CD4-positive, alpha-beta memory T cell (primary cell): ENCODE measurements around the gene PAEP. TPM values are rescaled to one million over a fixed set of nuclear protein-coding genes. Genes with fewer than 3 reads are reported as not detected.

Experiments used
- CTCF ChIA-PET: fragments of 350-600 bp; sonication (Branson Sonifier 250); formaldehyde crosslinking; loops from one replicate; lab custom pipeline; 2021; ENCODE audit warnings: inconsistent platforms; ENCODE audit not compliant: partially characterized antibody; lab: Charles Lee
- POLR2A ChIA-PET: fragments of 350-600 bp; sonication (Branson Sonifier 250); formaldehyde crosslinking; loops from one replicate; lab custom pipeline; 2021; ENCODE audit not compliant: partially characterized antibody; lab: Charles Lee
- DNase-seq, 5 donors: peaks; one replicate each; pipeline versions ENCODE4 v3.0.0 to v3.0.0-alpha.2; 2020 to 2022; ENCODE audit warnings: mixed read lengths in 1 of 5
- H3K27ac ChIP-seq: one replicate; pipeline ENCODE4 v1.7.0; 2013; ENCODE audit warnings: low read depth, low read length
- H3K27me3 ChIP-seq: 2 replicates; pipeline ENCODE4 v1.7.0; 2013; ENCODE audit warnings: mild to moderate bottlenecking, low read length, moderate library complexity; ENCODE audit not compliant: insufficient read depth
- H3K36me3 ChIP-seq: 2 replicates; pipeline ENCODE4 v1.7.0; 2013; ENCODE audit warnings: mild to moderate bottlenecking, low read length, moderate library complexity; ENCODE audit not compliant: insufficient read depth
- H3K4me1 ChIP-seq: 2 replicates; pipeline ENCODE4 v1.7.0; 2013; ENCODE audit warnings: mild to moderate bottlenecking, low read length, moderate library complexity; ENCODE audit not compliant: insufficient read depth
- H3K4me3 ChIP-seq, 2 donors: one replicate each; pipeline ENCODE4 v1.7.0; 2013; ENCODE audit warnings: low read length in 2 of 2, mild to moderate bottlenecking in 1 of 2
- H3K9me3 ChIP-seq, 2 donors: one replicate each; pipeline ENCODE4 v1.7.0; 2013; ENCODE audit warnings: low read length in 2 of 2, control low read depth in 1 of 2; ENCODE audit not compliant: control insufficient read depth in 1 of 2
- H3K27ac Mint-ChIP-seq, 7 donors: one replicate each; pipeline ENCODE4 v1.8.0; 2020 to 2021; ENCODE audit warnings: mixed read lengths in 7 of 7, mild to moderate bottlenecking in 6 of 7, inconsistent platforms in 3 of 7, moderate library complexity in 3 of 7
- H3K27me3 Mint-ChIP-seq, 2 donors: one replicate each; pipeline ENCODE4 v1.8.0; 2020 to 2021; ENCODE audit warnings: mixed read lengths in 2 of 2
- H3K36me3 Mint-ChIP-seq, 2 donors: one replicate each; pipeline ENCODE4 v1.8.0; 2020 to 2021; ENCODE audit warnings: mixed read lengths in 2 of 2, inconsistent platforms in 1 of 2, mild to moderate bottlenecking in 1 of 2
- H3K4me1 Mint-ChIP-seq, 4 donors: one replicate each; pipeline ENCODE4 v1.8.0; 2020 to 2021; ENCODE audit warnings: mixed read lengths in 4 of 4, mild to moderate bottlenecking in 1 of 4
- H3K4me3 Mint-ChIP-seq, 8 donors: one replicate each; pipeline ENCODE4 v1.8.0; 2020 to 2021; ENCODE audit warnings: mixed read lengths in 8 of 8, mild to moderate bottlenecking in 7 of 8, moderate library complexity in 6 of 8, inconsistent platforms in 3 of 8
- H3K9me3 Mint-ChIP-seq, 8 donors: one replicate each; pipeline ENCODE4 v1.8.0; 2020 to 2021; ENCODE audit warnings: mixed read lengths in 8 of 8, mild to moderate bottlenecking in 5 of 8, inconsistent platforms in 3 of 8, moderate library complexity in 1 of 8
- intact Hi-C: fragments of 100-400 bp; cut with micrococcal nuclease; formaldehyde crosslinking; loops from one replicate; pipeline ENCODE4 v1.15.1; 2023
- polyA plus RNA-seq, 2 donors: library from polyadenylated mRNA; unstranded; fragments of 300-500 nt; fragmentation: Illumina TruSeq; gene quantifications; one replicate each; pipeline ENCODE4 v1.2.3, GENCODE V29; 2021
- total RNA-seq, 2 experiments: library from RNA; stranded (reverse); gene quantifications; one replicate each; pipeline ENCODE4 v1.2.3, GENCODE V29; 2021

Gene PAEP
- total and polyA plus RNA-seq, 4 experiments from 2014 or later, result not detected

DNA sequence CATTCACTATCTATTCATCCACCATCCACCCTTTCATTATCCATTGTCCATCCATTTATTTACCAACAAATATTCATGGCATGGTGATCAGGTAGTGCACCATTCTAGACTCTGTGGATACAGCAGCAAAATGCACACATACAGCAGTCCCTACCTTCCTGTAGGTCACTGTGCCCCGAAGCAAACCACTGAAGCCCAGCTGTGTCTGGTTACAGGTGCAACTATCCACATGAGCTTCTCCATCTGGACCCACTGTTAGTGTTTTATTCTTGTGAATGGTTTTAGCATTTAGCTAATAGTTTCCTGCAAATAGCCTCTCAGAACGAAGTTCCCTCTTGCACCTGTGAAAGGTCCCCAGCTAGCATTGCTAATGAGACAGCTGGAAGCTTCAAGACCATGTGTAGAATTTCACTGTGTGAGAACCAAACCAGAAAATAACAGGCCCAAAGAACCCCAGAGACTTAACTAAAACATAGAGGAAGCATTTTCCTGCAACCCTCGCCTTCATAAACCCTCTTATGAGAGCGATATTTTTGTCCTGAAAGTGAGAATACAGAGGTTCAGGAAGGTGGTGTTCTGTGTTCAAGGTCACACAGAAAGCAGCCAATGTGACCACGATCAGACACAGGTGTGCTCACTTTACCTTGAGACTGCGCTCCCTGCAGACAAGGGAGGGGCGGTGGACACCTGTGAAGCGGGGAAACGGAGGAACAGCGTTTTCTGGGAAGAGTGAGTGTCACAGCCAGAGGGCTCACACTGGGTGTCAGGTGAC lies 18.5 kb downstream of the PAEP start:
- no peaks in the 10 kb centered on the region for H3K9me3 ChIP-seq
- H3K36me3 ChIP-seq, result no peaks in the 10 kb centered on the region
- no peaks in the 10 kb centered on the region for H3K36me3 Mint-ChIP-seq
- H3K4me1 Mint-ChIP-seq, result no peaks in the 10 kb centered on the region
- H3K4me3 ChIP-seq, result no peak overlapping the region
- no peaks in the 10 kb centered on the region for H3K4me1 ChIP-seq
- no peak overlapping the region for H3K27ac Mint-ChIP-seq
- H3K27me3 ChIP-seq, result no peaks in the 10 kb centered on the region
- ChIA-PET POLR2A (no interaction called here), CTCF (no interaction called here)
- DNase-seq, result no peak
- no peaks in the 10 kb centered on the region for H3K9me3 Mint-ChIP-seq
- H3K27me3 Mint-ChIP-seq, result peaks cover 3 to 13% of the 10 kb centered on the region in 2 donors
- H3K27ac ChIP-seq, result no peak overlapping the region
- intact Hi-C loops, result no loop called here
- H3K4me3 Mint-ChIP-seq, result no peak overlapping the region

GRCh38 chr9:135580664-135581380 lies 19.3 kb downstream of the PAEP start:
- H3K4me1 Mint-ChIP-seq, result no peaks in the 10 kb centered on the region
- DNase-seq, result no peak
- H3K36me3 Mint-ChIP-seq, result no peaks in the 10 kb centered on the region
- H3K4me3 Mint-ChIP-seq, result no peak overlapping the region
- H3K27me3 Mint-ChIP-seq, result peaks cover 3 to 14% of the 10 kb centered on the region in 2 donors
- Histone ChIP-seq H3K9me3 (no peaks in the 10 kb centered on the region), H3K36me3 (no peaks in the 10 kb centered on the region), H3K4me3 (no peak overlapping the region), H3K27me3 (no peaks in the 10 kb centered on the region), H3K27ac (no peak overlapping the region), H3K4me1 (no peaks in the 10 kb centered on the region)
- H3K27ac Mint-ChIP-seq, result peak overlapping the region in 1 of 7 donors; percentile 4
- H3K9me3 Mint-ChIP-seq, result no peaks in the 10 kb centered on the region
- CTCF ChIA-PET, result no interaction called here
- POLR2A ChIA-PET, result no interaction called here
- intact Hi-C loops, result no loop called here

GRCh38 chr9:135581636-135582426 lies 20.3 kb downstream of the PAEP start:
- Histone ChIP-seq H3K9me3 (no peaks in the 10 kb centered on the region), H3K27ac (no peak overlapping the region), H3K27me3 (no peaks in the 10 kb centered on the region), H3K4me1 (no peaks in the 10 kb centered on the region), H3K4me3 (no peak overlapping the region), H3K36me3 (no peaks in the 10 kb centered on the region)
- Mint-ChIP-seq H3K27me3 (peaks cover 3 to 14% of the 10 kb centered on the region in 2 donors), H3K36me3 (no peaks in the 10 kb centered on the region), H3K4me3 (no peak overlapping the region), H3K27ac (peak overlapping the region in 1 of 7 donors; percentile 0), H3K9me3 (no peaks in the 10 kb centered on the region), H3K4me1 (no peaks in the 10 kb centered on the region)
- CTCF ChIA-PET, result no interaction called here
- no peak for DNase-seq
- intact Hi-C loops, result no loop called here
- POLR2A ChIA-PET, result no interaction called here

GRCh38 chr9:135582541-135582940 lies 21.0 kb downstream of the PAEP start:
- H3K9me3 ChIP-seq, result no peaks in the 10 kb centered on the region
- no peak overlapping the region for H3K27ac ChIP-seq
- ChIA-PET POLR2A (no interaction called here), CTCF (no interaction called here)
- intact Hi-C loops, result no loop called here
- no peaks in the 10 kb centered on the region for H3K4me1 Mint-ChIP-seq
- DNase-seq, result no peak
- no peak overlapping the region for H3K4me3 ChIP-seq
- H3K4me3 Mint-ChIP-seq, result no peak overlapping the region
- H3K27ac Mint-ChIP-seq, result no peak overlapping the region
- H3K36me3 ChIP-seq, result no peaks in the 10 kb centered on the region
- no peaks in the 10 kb centered on the region for H3K27me3 ChIP-seq
- no peaks in the 10 kb centered on the region for H3K36me3 Mint-ChIP-seq
- peaks cover 3 to 14% of the 10 kb centered on the region in 2 donors for H3K27me3 Mint-ChIP-seq
- no peaks in the 10 kb centered on the region for H3K4me1 ChIP-seq
- H3K9me3 Mint-ChIP-seq, result no peaks in the 10 kb centered on the region

- intact Hi-C loops, result no loop called here
- Histone ChIP-seq H3K4me1 (no peaks in the 10 kb centered on the region), H3K27me3 (no peaks in the 10 kb centered on the region), H3K4me3 (no peak overlapping the region), H3K27ac (no peak overlapping the region), H3K9me3 (no peaks in the 10 kb centered on the region), H3K36me3 (no peaks in the 10 kb centered on the region)
- no peak overlapping the region for H3K27ac Mint-ChIP-seq
- CTCF ChIA-PET, result no interaction called here
- peaks cover 3 to 14% of the 10 kb centered on the region in 2 donors for H3K27me3 Mint-ChIP-seq
- no peaks in the 10 kb centered on the region for H3K36me3 Mint-ChIP-seq
- no peaks in the 10 kb centered on the region for H3K9me3 Mint-ChIP-seq
- no peak for DNase-seq
- no peaks in the 10 kb centered on the region for H3K4me1 Mint-ChIP-seq
- no peak overlapping the region for H3K4me3 Mint-ChIP-seq
- POLR2A ChIA-PET, result no interaction called here
These were observed 21.6 kb downstream of the PAEP start for GRCh38 chr9:135582966-135583687.

- no peak overlapping the region for H3K4me3 Mint-ChIP-seq
- no peaks in the 10 kb centered on the region for H3K36me3 Mint-ChIP-seq
- DNase-seq, result no peak
- CTCF ChIA-PET, result no interaction called here
- Histone ChIP-seq H3K27me3 (no peaks in the 10 kb centered on the region), H3K9me3 (no peaks in the 10 kb centered on the region), H3K27ac (no peak overlapping the region), H3K36me3 (no peaks in the 10 kb centered on the region), H3K4me1 (no peaks in the 10 kb centered on the region), H3K4me3 (no peak overlapping the region)
- POLR2A ChIA-PET, result no interaction called here
- intact Hi-C loops, result no loop called here
- H3K27me3 Mint-ChIP-seq, result peaks cover 3 to 14% of the 10 kb centered on the region in 2 donors
- H3K4me1 Mint-ChIP-seq, result no peaks in the 10 kb centered on the region
- no peaks in the 10 kb centered on the region for H3K9me3 Mint-ChIP-seq
- H3K27ac Mint-ChIP-seq, result no peak overlapping the region
These were observed 22.1 kb downstream of the PAEP start for GRCh38 chr9:135583688-135584011.

GRCh38 chr9:135584371-135584770 lies 22.8 kb downstream of the PAEP start:
- ChIA-PET CTCF (no interaction called here), POLR2A (no interaction called here)
- Mint-ChIP-seq H3K27ac (no peak overlapping the region), H3K27me3 (peaks cover 3 to 14% of the 10 kb centered on the region in 2 donors), H3K4me3 (no peak overlapping the region), H3K9me3 (no peaks in the 10 kb centered on the region), H3K36me3 (no peaks in the 10 kb centered on the region), H3K4me1 (no peaks in the 10 kb centered on the region)
- Histone ChIP-seq H3K9me3 (no peaks in the 10 kb centered on the region), H3K27ac (no peak overlapping the region), H3K36me3 (no peaks in the 10 kb centered on the region), H3K4me1 (no peaks in the 10 kb centered on the region), H3K27me3 (no peaks in the 10 kb centered on the region), H3K4me3 (no peak overlapping the region)
- no peak for DNase-seq
- intact Hi-C loops, result no loop called here
